T-helper 1 cell (primary cell): ENCODE data around the gene GTF2IRD1.
A peak's percentile ranks its signal among the peaks of the same experiment; 100 is the strongest.
"Not testable (repeated sequence)": the region's sequence is repeated elsewhere in the genome, so short reads cannot be mapped to it uniquely, and the experiment has no call there.

Experiments
- DNase-seq, 5 donors: peaks; one replicate each; pipeline ENCODE4 v3.0.0-alpha.2; 2012 to 2020
- total RNA-seq, 4 donors: gene quantifications; one replicate each; lab custom pipeline; 2026; lab: John Stamatoyannopoulos, UW

GTF2IRD1 gene
- 0.27 to 1.5 (median 1.2) reads per million in 4 donors for total RNA-seq

GRCh38 chr7:74453322-74454011, at the start of gene GTF2IRD1:
TSS of gene GTF2IRD1 (plus strand) at chr7:74453906. CDS start at chr7:74508081, 54,175 bp downstream.
- peak in 4 of 5 donors; percentile 28 to 53 (median 46) for DNase-seq

DNA sequence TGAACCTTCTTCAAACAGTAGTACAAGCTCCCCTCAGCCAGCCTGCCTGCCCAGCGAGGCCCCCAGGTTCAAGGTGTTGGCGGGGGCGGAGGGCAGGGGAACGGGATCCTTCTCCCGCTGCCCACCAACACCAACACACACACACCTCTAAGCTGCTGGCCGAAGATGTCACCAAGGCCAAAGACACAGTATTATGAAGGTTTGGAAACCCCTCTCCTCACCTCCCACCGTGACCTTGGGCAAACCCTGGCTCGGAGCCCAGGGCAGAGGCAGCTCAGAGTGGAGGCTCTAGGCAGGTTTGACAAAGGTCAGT, 49.4 kb upstream of the GTF2IRD1 start:
- no peak for DNase-seq

GRCh38 chr7:74404741-74405140, 49.0 kb upstream of the GTF2IRD1 start:
- no peak for DNase-seq

DNA sequence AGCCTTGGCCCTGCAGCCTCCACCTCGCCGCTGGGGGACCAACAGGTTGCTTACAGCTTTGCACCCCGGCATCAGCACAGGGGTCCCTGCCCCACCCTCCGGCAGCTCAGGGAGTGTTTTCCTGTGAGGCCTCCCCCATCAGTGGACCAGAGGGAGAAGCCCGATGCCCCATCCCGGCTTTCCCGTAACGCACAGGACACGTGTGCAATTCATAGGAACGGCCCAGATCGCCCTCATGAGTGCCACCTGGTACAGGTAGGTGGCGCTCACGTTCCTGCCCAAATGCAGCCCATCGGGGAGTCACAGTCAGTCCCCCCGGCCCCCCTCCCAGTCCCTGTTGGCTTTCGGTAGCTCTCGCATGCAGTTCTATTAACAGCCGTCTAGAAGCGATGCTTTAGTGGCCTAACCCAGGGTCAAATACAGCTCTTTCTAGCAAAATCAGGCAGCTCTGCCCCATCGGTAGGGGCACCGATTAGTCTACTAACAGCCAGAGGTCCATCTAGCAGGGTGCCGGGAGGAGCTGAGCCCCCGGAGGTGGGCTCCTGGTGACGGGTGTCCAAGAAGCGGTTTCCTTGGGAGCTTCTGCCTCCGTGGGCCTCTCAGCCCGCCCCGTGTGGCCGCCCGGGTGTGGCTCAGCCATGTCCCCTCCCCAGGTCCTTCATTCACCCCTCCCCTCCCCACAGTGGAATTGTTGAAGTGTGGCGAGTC, 48.4 kb upstream of the GTF2IRD1 start:
- no peak for DNase-seq

GRCh38 chr7:74405899-74406512, 47.7 kb upstream of the GTF2IRD1 start:
- DNase-seq = no peak

DNA sequence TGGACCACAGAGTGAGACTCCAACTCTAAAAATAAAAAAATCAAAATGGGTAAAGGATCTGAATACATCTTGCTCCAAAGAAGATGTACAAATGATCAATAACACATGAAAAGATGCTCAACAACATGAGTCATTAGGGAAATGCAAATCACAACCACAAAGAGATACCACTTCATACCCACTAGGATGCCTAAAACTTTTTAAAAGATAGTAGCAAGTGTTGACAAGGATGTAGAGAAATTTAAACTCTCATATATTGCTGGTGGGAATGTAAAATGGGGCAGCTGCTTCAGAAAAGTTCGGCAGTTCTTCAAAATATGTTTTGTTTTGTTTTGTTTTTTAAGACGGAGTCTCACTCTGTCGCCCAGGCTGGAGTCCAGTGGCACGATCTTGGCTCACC, 45.7 kb upstream of the GTF2IRD1 start:
- DNase-seq = no peak

- DNase-seq = no peak
Measured at GRCh38 chr7:74409571-74409970, 44.1 kb upstream of the GTF2IRD1 start.

GRCh38 chr7:74410772-74411171, 42.9 kb upstream of the GTF2IRD1 start:
- no peak for DNase-seq

GRCh38 chr7:74411571-74411970, 42.1 kb upstream of the GTF2IRD1 start:
- not testable (repeated sequence) for DNase-seq

GRCh38 chr7:74412056-74412455, 41.6 kb upstream of the GTF2IRD1 start:
- DNase-seq = no peak

DNA sequence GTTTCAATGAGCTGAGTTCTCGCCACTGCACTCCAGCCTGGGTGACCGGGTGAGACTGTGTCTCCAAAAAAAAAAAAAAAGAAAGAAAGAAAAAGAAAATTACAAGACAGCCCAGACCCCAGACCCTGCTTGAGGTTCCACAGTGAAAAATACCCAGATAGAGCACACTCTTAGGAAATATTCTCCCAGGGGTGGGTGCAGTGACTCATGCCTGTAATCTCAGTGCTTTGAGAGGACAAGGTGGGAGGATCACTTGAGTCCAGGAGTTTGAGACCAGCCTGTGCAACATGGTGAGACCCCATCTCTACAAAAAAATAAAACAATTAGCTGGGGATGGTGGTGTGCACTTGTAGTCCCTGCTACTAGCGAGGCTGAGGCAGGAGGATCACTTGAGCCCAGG, 41.1 kb upstream of the GTF2IRD1 start:
- DNase-seq = no peak

- DNase-seq = not testable (repeated sequence)
Measured at GRCh38 chr7:74414595-74415333, 38.9 kb upstream of the GTF2IRD1 start.

GRCh38 chr7:74417419-74417971, 36.2 kb upstream of the GTF2IRD1 start:
- peak in 4 of 5 donors; percentile 21 to 43 (median 38) for DNase-seq

DNA sequence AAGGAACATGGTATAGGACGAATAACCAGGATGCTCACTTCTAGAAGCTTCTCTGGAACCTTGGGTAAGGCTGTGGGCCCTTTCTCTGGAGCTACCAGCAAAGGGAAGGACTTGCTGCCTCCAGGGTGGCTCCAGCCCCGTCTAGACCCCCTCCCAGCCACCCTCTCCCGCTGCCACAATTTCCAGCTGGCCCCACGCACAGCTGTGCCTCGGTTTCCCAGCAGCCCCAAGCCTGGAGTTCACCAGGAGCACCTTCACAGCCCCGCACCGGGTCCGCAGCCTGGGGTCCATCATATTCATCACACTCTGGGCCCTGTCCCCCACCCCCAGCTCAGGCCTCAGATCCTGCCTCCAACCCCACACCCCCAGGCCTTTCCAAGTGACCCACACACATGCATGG, 35.6 kb upstream of the GTF2IRD1 start:
- DNase-seq = no peak

DNA sequence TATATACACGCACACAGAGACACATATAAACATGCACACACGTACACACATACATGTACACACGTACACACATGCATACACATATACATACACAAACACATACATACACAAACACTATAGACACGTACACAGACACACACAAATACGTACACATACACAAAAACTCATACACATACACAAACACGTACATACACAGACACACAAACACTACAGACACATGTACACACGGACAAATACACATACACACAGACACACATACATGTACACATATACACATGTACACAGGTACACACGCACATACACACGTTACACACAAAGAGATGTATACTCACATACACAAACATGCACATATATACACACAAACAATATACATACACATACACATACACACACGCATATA, 35.2 kb upstream of the GTF2IRD1 start:
- DNase-seq = no peak

DNA sequence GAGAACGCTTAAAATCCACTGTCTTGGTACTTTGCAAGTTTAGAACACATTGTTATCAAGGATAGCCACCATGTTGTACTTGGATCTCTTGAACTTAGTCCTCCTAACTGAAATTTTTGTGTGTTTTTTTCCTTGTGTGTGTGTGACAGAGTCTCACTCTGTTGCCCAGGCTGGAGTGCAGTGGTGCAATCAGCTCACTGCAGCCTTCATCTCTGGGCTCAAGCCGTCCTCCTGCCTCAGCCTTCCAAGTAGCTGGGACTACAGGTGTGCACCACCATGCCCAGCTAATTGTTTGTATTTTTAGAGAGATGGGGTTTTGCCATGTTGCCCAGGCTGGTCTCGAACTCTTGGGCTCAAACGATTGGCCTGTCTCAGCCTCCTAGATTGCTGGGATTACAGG, 34.5 kb upstream of the GTF2IRD1 start:
- not testable (repeated sequence) for DNase-seq

DNA sequence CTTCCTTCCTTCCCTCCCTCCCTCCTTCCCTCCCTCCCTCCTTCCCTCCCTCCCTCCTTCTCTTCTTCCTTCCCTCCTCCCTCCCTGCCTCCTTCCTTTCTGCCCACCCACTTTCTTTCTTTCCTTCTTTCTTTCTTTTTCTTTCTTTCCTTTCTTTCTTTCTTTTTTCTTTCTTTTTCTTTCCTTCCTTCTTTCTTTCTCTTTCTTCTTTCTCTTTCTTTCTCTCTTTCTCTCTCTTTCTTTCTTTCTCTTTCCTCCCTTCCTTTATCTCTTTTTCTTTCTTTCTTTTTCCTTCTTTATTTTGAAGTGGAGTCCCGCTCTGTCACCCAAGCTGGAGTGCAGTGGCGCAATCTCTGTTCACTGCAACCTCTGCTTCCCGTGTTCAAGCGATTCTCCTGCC, 33.7 kb upstream of the GTF2IRD1 start:
- no peak for DNase-seq

- no peak for DNase-seq
Measured at GRCh38 chr7:74424291-74424880, 29.3 kb upstream of the GTF2IRD1 start.

DNA sequence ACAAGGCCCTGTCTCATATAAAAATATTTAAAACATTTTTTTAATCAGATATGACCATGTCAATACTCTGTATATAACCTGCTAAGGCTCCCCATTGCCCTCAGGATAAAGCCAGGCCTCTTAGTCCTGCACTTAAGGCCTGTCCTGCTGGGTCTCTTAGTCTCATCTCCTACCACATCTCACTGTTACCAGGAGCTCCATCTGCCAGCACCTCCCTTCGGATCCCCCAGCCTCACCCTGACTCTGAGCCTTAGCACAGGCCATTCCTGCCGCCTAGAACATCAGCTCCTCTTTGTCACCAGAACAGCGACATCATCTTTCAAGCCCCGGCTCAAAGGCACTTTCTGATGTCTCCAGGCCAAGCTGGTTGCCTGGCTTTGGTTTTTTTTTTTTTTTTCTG, 25.7 kb upstream of the GTF2IRD1 start:
- no peak for DNase-seq

DNA sequence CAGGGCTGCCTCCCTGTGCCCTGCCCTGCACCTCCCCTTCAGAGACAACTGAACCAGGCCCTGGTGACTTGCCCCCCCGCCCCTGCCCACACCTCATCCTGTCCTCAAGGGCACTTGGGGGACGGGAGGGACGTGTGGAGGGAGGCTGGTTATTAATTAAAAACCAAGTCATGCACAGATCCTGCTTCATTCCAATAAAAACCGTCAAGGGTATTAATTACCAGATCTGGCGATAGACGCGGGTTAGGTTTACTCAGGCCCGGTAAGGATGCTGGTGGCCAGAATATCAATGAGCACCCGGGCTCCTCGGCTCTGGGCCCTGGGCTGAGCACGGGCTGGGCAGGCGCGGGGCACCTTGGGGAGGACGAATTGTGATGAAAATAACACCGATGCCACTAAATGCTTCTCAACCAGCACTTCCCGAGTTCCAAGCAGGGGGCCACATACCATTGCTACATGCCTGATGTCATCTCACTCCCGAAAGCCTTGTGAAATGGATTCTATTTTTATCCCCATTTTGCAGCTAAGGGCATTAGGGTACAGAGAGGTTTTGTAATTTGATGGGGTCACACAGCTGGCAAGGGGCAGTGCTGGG, 24.5 kb upstream of the GTF2IRD1 start:
- no peak for DNase-seq

DNA sequence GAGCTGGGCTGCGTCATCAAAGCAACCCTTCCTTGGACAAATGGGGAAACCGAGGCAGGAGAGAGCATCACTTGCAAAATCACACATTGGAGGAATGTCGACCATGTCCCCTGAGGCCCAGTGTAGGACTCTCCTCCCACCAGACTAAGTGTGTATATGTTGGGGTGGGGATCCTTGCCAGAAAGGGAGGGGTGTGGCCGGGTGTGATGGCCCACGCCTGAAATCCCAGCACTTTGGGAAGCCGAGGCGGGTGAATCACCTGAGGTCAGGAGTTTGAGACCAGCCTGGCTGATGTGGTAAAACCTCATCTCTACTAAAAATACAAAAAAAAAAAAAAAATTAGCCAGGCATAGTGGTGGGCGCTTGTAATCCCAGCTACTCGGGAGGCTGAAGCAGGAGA, 23.3 kb upstream of the GTF2IRD1 start:
- DNase-seq = not testable (repeated sequence)

- no peak for DNase-seq
Measured at GRCh38 chr7:74430961-74431466, 22.7 kb upstream of the GTF2IRD1 start.
